A549 (cell line): Measurements from ENCODE around the gene CPA3. TPM values are rescaled to one million over a fixed set of nuclear protein-coding genes. Genes with fewer than 3 reads are reported as not detected.

Source experiments
- ATAC-seq, 2 experiments: fragments of 200-7000 bp in 1 of 2; fragments of >200 bp in 1 of 2; cut with Nextera tagmentation in 1 of 2; cut with Tn5 transposase in 1 of 2; 3 replicates each; pipeline versions ENCODE4 v1.8.0 to v1.9.1; 2018 to 2020; ENCODE audit warnings: mild to moderate bottlenecking in 1 of 2, moderate library complexity in 1 of 2
- CTCF ChIA-PET: fragments of 300-600 bp; sonication (Branson Sonifier 250); formaldehyde crosslinking; extraction: SDS; loops from one replicate; lab custom pipeline; 2021; ENCODE audit warnings: antibody characterized with exemption, inconsistent platforms; lab: Yijun Ruan, JAX
- POLR2A ChIA-PET: fragments of 350-600 bp; formaldehyde crosslinking; extraction: SDS; loops from one replicate; lab custom pipeline; 2021; ENCODE audit warnings: antibody characterized with exemption, inconsistent platforms; lab: Yijun Ruan, JAX
- DNase-seq, 2 experiments: peaks; one replicate each; pipeline versions ENCODE4 v3.0.0 to v3.0.0-alpha.2; 2011 to 2016; ENCODE audit warnings: low read depth in 1 of 2, low spot score in 1 of 2
- FAIRE-seq: peaks from 2 replicates; lab custom pipeline; 2011; peaks lifted over from hg19 to GRCh38; lab: Jason Lieb, UNC
- H3K27ac ChIP-seq, 2 experiments: fragments of >200 bp; sonication (Bioruptor Twin); formaldehyde crosslinking; 3 replicates each; pipeline ENCODE4 v1.5.1; 2016 to 2017
- H3K4me1 ChIP-seq: fragments of >200 bp; sonication (Bioruptor Twin); formaldehyde crosslinking; 3 replicates; pipeline ENCODE4 v1.6.1; 2016
- H3K4me2 ChIP-seq: fragments of >200 bp; sonication (Bioruptor Twin); formaldehyde crosslinking; 3 replicates; pipeline ENCODE4 v1.6.1; 2016
- H3K4me3 ChIP-seq: fragments of >200 bp; sonication (Bioruptor Twin); formaldehyde crosslinking; 3 replicates; pipeline ENCODE4 v1.5.1; 2016
- H3K9me3 ChIP-seq: fragments of >200 bp; sonication (Bioruptor Twin); formaldehyde crosslinking; 3 replicates; pipeline ENCODE4 v1.6.1; 2016
- ATOH8 ChIP-seq: fragments of 250-450 bp; sonication (Bioruptor Pico); IDR thresholded peaks from 2 replicates; pipeline ENCODE4 v1.5.0; 2020; ENCODE audit warnings: low read depth, mild to moderate bottlenecking, moderate library complexity
- BCL3 ChIP-seq: fragments of >200 bp; sonication (Bioruptor Twin); formaldehyde crosslinking; IDR thresholded peaks from 3 replicates; pipeline ENCODE4 v1.6.1; 2016
- BHLHE40 ChIP-seq: IDR thresholded peaks from 2 replicates; pipeline ENCODE4 v1.6.1; 2012; ENCODE audit warnings: low read depth, low read length, inconsistent platforms
- CEBPB ChIP-seq, 2 experiments: fragments of >200 bp in 1 of 2; sonication (Bioruptor Twin) in 1 of 2; formaldehyde crosslinking in 1 of 2; IDR thresholded peaks; 2 replicates each; pipeline ENCODE4 v1.6.1; 2012 to 2016
- CHD2 ChIP-seq: fragments of 150-350 bp; IDR thresholded peaks from 2 replicates; pipeline ENCODE4 v1.6.1; 2014; ENCODE audit warnings: low read length; ENCODE audit not compliant: partially characterized antibody
- CHD4 ChIP-seq: fragments of 200-600 bp; sonication (generic); IDR thresholded peaks from 2 replicates; pipeline ENCODE4 v1.6.1; 2016; ENCODE audit warnings: antibody characterized with exemption, mild to moderate bottlenecking, borderline replicate concordance
- EHF ChIP-seq: fragments of 250-450 bp; sonication (Bioruptor Pico); IDR thresholded peaks from 2 replicates; pipeline ENCODE4 v1.5.0; 2020; ENCODE audit warnings: mild to moderate bottlenecking
- FOSL2 ChIP-seq, 2 experiments: fragments of 450-650 bp in 1 of 2; fragments of >200 bp in 1 of 2; sonication (Bioruptor Twin) in 1 of 2; formaldehyde crosslinking; IDR thresholded peaks; 2 replicates each; pipeline versions ENCODE4 v1.5.0 to v1.6.1; 2016 to 2020; ENCODE audit warnings: mild to moderate bottlenecking in 1 of 2, moderate library complexity in 1 of 2
- HES2 ChIP-seq: fragments of >200 bp; sonication (Bioruptor Twin); formaldehyde crosslinking; IDR thresholded peaks from 2 replicates; pipeline ENCODE4 v1.6.1; 2016
- HMGXB4 ChIP-seq: fragments of 250-450 bp; sonication (Bioruptor Pico); IDR thresholded peaks from 2 replicates; pipeline ENCODE4 v1.5.0; 2021; ENCODE audit warnings: mild to moderate bottlenecking, moderate library complexity, borderline replicate concordance
- HOXA7 ChIP-seq: fragments of 250-450 bp; sonication (Bioruptor Pico); IDR thresholded peaks from 2 replicates; pipeline ENCODE4 v1.5.0; 2020; ENCODE audit warnings: mild to moderate bottlenecking, moderate library complexity
- KDM1A ChIP-seq: fragments of 200-600 bp; sonication (generic); IDR thresholded peaks from 2 replicates; pipeline ENCODE4 v1.6.1; 2016; ENCODE audit warnings: low read depth, mild to moderate bottlenecking
- KDM5A ChIP-seq: fragments of 200-600 bp; sonication (generic); IDR thresholded peaks from 2 replicates; pipeline ENCODE4 v1.6.1; 2016; ENCODE audit warnings: antibody characterized with exemption, mild to moderate bottlenecking
- MAFK ChIP-seq: fragments of 450-650 bp; IDR thresholded peaks from 2 replicates; pipeline ENCODE4 v1.6.1; 2014; ENCODE audit not compliant: partially characterized antibody
- NPAS2 ChIP-seq: fragments of 250-450 bp; sonication (Bioruptor Pico); IDR thresholded peaks from 2 replicates; pipeline ENCODE4 v1.8.0; 2022; ENCODE audit warnings: mild to moderate bottlenecking, moderate library complexity, borderline replicate concordance
- PBX3 ChIP-seq: IDR thresholded peaks from 2 replicates; pipeline ENCODE4 v1.6.1; 2012
- PHF8 ChIP-seq: fragments of 200-600 bp; sonication (generic); IDR thresholded peaks from 2 replicates; pipeline ENCODE4 v1.6.1; 2016; ENCODE audit warnings: low read depth, mild to moderate bottlenecking, antibody characterized with exemption, moderate library complexity, borderline replicate concordance
- REST ChIP-seq: fragments of 200-600 bp; sonication (generic); IDR thresholded peaks from 2 replicates; pipeline ENCODE4 v1.6.1; 2016; ENCODE audit warnings: antibody characterized with exemption, mild to moderate bottlenecking, moderate library complexity
- SMC3 ChIP-seq: fragments of >200 bp; sonication (Bioruptor Twin); formaldehyde crosslinking; IDR thresholded peaks from 3 replicates; pipeline ENCODE4 v1.6.1; 2018; ENCODE audit warnings: inconsistent platforms
- TFCP2L1 ChIP-seq: fragments of 250-450 bp; sonication (Bioruptor Pico); IDR thresholded peaks from 2 replicates; pipeline ENCODE4 v1.5.0; 2021; ENCODE audit warnings: mild to moderate bottlenecking
- TP53 ChIP-seq: fragments of 250-450 bp; sonication (Bioruptor Pico); IDR thresholded peaks from 2 replicates; pipeline ENCODE4 v1.5.0; 2021; ENCODE audit warnings: mild to moderate bottlenecking, moderate library complexity
- ZSCAN20 ChIP-seq: fragments of 250-450 bp; sonication (Bioruptor Pico); IDR thresholded peaks from 2 replicates; pipeline ENCODE4 v1.8.0; 2022; ENCODE audit warnings: mild to moderate bottlenecking, moderate library complexity
- WGBS: methylation state at CpG from one replicate; pipeline ENCODE4 v1.1.6; 2017; ENCODE audit errors: missing lambda C conversion rate; 5-methylcytosine and 5-hydroxymethylcytosine counted together
- polyA plus RNA-seq, 4 experiments: library from polyadenylated mRNA; depleted of rRNA in 3 of 4; stranded (reverse); fragments of >200 nt; fragmentation: RNase III in 1 of 4; extraction: RNeasy Plus Mini Kit Qiagen cat#74134 plus additional on column Dnase treatment in 1 of 4; gene quantifications; 2 replicates in 3 of 4; 3 replicates in 1 of 4; pipeline ENCODE4 v1.2.3, GENCODE V29; 2011 to 2017

The CPA3 gene
- polyA plus RNA-seq, 2 of the 4 experiments (the other 2 are of a cell fraction) = not detected

- Histone ChIP-seq H3K27ac (no peak overlapping the region), H3K9me3 (no peaks in the 10 kb centered on the region)
- POLR2A ChIA-PET = no interaction called here
- CTCF ChIA-PET = no interaction called here
- TF ChIP-seq EHF (no peak), CHD2 (no peak), HES2 (no peak), HMGXB4 (CRISPR knock-in tag) (no peak), TFCP2L1 (no peak), CEBPB (IDR thresholded peaks at IDR 0.05) (no peak), HOXA7 (CRISPR knock-in tag) (no peak), SMC3 (no peak)
- TF ChIP-seq, all 56 proteins: peak for 0
- WGBS = 65% methylated on average over 3 of the region's 3 CpGs
- Histone ChIP-seq H3K4me3 (no peak overlapping the region), H3K4me1 (no peaks in the 10 kb centered on the region), H3K4me2 (no peak overlapping the region)
- ATAC-seq = no peak
- DNase-seq = no peak
- FAIRE-seq = no peak
Measured at GRCh38 chr3:148833223-148833622, 31.9 kb upstream of the CPA3 start.

- Histone ChIP-seq H3K4me1 (no peaks in the 10 kb centered on the region), H3K4me3 (no peak overlapping the region), H3K4me2 (no peak overlapping the region), H3K9me3 (no peaks in the 10 kb centered on the region), H3K27ac (no peak overlapping the region)
- POLR2A ChIA-PET = no interaction called here
- FAIRE-seq (no peak), DNase-seq (no peak), ATAC-seq (no peak)
- TF ChIP-seq PBX3 (no peak), BHLHE40 (no peak), REST (no peak), MAFK (no peak), HOXA7 (CRISPR knock-in tag) (no peak), SMC3 (no peak), CHD4 (no peak), TP53 (CRISPR knock-in tag) (no peak), ATOH8 (CRISPR knock-in tag) (no peak), CEBPB (IDR thresholded peaks at IDR 0.05) (no peak), ZSCAN20 (no peak), KDM1A (no peak), CHD2 (no peak), NPAS2 (CRISPR knock-in tag) (no peak), BCL3 (no peak), FOSL2 (IDR thresholded peaks at IDR 0.05) (no peak), FOSL2 (CRISPR knock-in tag; IDR thresholded peaks at IDR 0.05) (no peak), KDM5A (no peak), PHF8 (no peak)
- CTCF ChIA-PET = interaction anchor here (1.2 kb wide), 1 partner anchor 113 kb away, joined by 4 read pairs; no protein-coding TSS in a partner anchor
Measured at GRCh38 chr3:148839805-148840204, 25.3 kb upstream of the CPA3 start.
